Karpas-422 (cell line): Measurements from ENCODE around the gene COPA. TPM values are rescaled to one million over a fixed set of nuclear protein-coding genes. Genes with fewer than 3 reads are reported as not detected.

Source experiments
- DNase-seq: peaks from one replicate; pipeline ENCODE4 v3.0.0-alpha.2; 2015
- H2AFZ ChIP-seq: fragments of 200-600 bp; sonication (generic); 2 replicates; pipeline ENCODE4 v1.6.1; 2014; ENCODE audit warnings: antibody characterized with exemption, low read length, mixed read lengths
- H3K27ac ChIP-seq: fragments of 200-600 bp; sonication (generic); 2 replicates; pipeline ENCODE4 v1.5.1; 2014; ENCODE audit warnings: mild to moderate bottlenecking, low read length, moderate library complexity
- H3K27me3 ChIP-seq: fragments of 200-600 bp; sonication (generic); 2 replicates; pipeline ENCODE4 v1.6.1; 2014; ENCODE audit warnings: low read length, mixed read lengths
- H3K36me3 ChIP-seq: fragments of 200-600 bp; sonication (generic); 2 replicates; pipeline ENCODE4 v1.6.1; 2014; ENCODE audit warnings: low read length, mixed read lengths; ENCODE audit not compliant: insufficient read depth
- H3K4me1 ChIP-seq: fragments of 200-600 bp; sonication (generic); 2 replicates; pipeline ENCODE4 v1.6.1; 2014; ENCODE audit warnings: mild to moderate bottlenecking, low read length, mixed read lengths
- H3K4me2 ChIP-seq: fragments of 200-600 bp; sonication (generic); 2 replicates; pipeline ENCODE4 v1.6.1; 2014; ENCODE audit warnings: low read length, low read depth, mild to moderate bottlenecking; ENCODE audit not compliant: poor library complexity, severe bottlenecking
- H3K4me3 ChIP-seq: fragments of 200-600 bp; sonication (generic); 2 replicates; pipeline ENCODE4 v1.5.1; 2014; ENCODE audit warnings: mild to moderate bottlenecking, antibody characterized with exemption, low read length, mixed read lengths
- H3K79me2 ChIP-seq: fragments of 200-600 bp; sonication (generic); 2 replicates; pipeline ENCODE4 v1.6.1; 2014; ENCODE audit warnings: mild to moderate bottlenecking, low read length, mixed read lengths
- H3K9ac ChIP-seq: fragments of 200-600 bp; sonication (generic); 2 replicates; pipeline ENCODE4 v1.6.0; 2014; ENCODE audit warnings: low read length
- H3K9me2 ChIP-seq: fragments of 200-600 bp; sonication (generic), shearing (Covaris generic); replicated peaks from 2 replicates; pipeline ENCODE4 v1.6.0; 2014; ENCODE audit warnings: mild to moderate bottlenecking, low read length, moderate library complexity; ENCODE audit not compliant: insufficient read depth
- H3K9me3 ChIP-seq: fragments of 300-700, 200-600 bp; sonication (generic); 2 replicates; pipeline ENCODE4 v1.6.1; 2014; ENCODE audit warnings: low read length, mixed read lengths
- H4K20me1 ChIP-seq: fragments of 200-600 bp; sonication (generic); 2 replicates; pipeline ENCODE4 v1.6.1; 2014; ENCODE audit warnings: mild to moderate bottlenecking, antibody characterized with exemption, low read length, low read depth; ENCODE audit not compliant: insufficient read depth
- total RNA-seq: library from RNA; depleted of rRNA; stranded (reverse); fragments of >200 nt; shearing (Covaris generic); gene quantifications from 2 replicates; pipeline ENCODE4 v1.2.3, GENCODE V29; 2014; ENCODE audit warnings: low replicate concordance

The COPA gene
- total RNA-seq, 1 experiment from 2014 or later = 107 TPM

GRCh38 chr1:160360227-160360695, 17.2 kb upstream of the COPA start:
- Histone ChIP-seq H3K36me3 (peaks cover 27% of the 10 kb centered on the region; the same call in 1 of the 2 replicates), H2AFZ (no peak overlapping the region), H3K4me3 (no peak overlapping the region), H3K27ac (no peak overlapping the region), H3K9me2 (no peaks in the 10 kb centered on the region), H3K79me2 (no peaks in the 10 kb centered on the region), H3K4me1 (peaks cover 3% of the 10 kb centered on the region; the same call in 1 of the 2 replicates), H4K20me1 (no peaks in the 10 kb centered on the region), H3K9ac (no peak overlapping the region), H3K9me3 (no peaks in the 10 kb centered on the region), H3K27me3 (no peaks in the 10 kb centered on the region), H3K4me2 (no peak overlapping the region)
- DNase-seq = no peak

GRCh38 chr1:160359559-160360226, 16.6 kb upstream of the COPA start:
- peaks cover 3% of the 10 kb centered on the region; the same call in 1 of the 2 replicates for H3K4me1 ChIP-seq
- H3K36me3 ChIP-seq = peaks cover 29% of the 10 kb centered on the region; the same call in 1 of the 2 replicates
- H3K27ac ChIP-seq = no peak overlapping the region
- no peaks in the 10 kb centered on the region for H4K20me1 ChIP-seq
- no peak for DNase-seq
- no peaks in the 10 kb centered on the region for H3K9me2 ChIP-seq
- no peak overlapping the region for H3K9ac ChIP-seq
- no peaks in the 10 kb centered on the region for H3K79me2 ChIP-seq
- H3K4me3 ChIP-seq = no peak overlapping the region
- no peak overlapping the region for H3K4me2 ChIP-seq
- H2AFZ ChIP-seq = no peak overlapping the region
- H3K9me3 ChIP-seq = no peaks in the 10 kb centered on the region
- no peaks in the 10 kb centered on the region for H3K27me3 ChIP-seq

DNA sequence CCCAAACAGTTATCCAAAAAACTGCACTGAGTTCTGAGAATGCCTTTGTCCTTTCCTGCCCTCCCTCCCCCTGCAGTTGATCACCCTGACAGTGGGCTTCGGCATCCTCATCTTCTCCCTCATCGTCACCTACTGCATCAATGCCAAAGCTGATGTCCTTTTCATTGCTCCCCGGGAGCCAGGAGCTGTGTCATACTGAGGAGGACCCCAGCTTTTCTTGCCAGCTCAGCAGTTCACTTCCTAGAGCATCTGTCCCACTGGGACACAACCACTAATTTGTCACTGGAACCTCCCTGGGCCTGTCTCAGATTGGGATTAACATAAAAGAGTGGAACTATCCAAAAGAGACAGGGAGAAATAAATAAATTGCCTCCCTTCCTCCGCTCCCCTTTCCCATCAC, 15.0 kb upstream of the COPA start:
- no peak for DNase-seq
- Histone ChIP-seq H3K4me1 (peaks cover 3% of the 10 kb centered on the region; the same call in 1 of the 2 replicates), H3K27me3 (no peaks in the 10 kb centered on the region), H4K20me1 (no peaks in the 10 kb centered on the region), H3K36me3 (peaks cover 36% of the 10 kb centered on the region; the same call in 1 of the 2 replicates), H3K9me3 (no peaks in the 10 kb centered on the region), H3K4me3 (no peak overlapping the region), H2AFZ (no peak overlapping the region), H3K79me2 (no peaks in the 10 kb centered on the region), H3K9ac (no peak overlapping the region), H3K4me2 (no peak overlapping the region), H3K27ac (no peak overlapping the region), H3K9me2 (no peaks in the 10 kb centered on the region)

GRCh38 chr1:160357286-160358002, 14.4 kb upstream of the COPA start:
- H3K27ac ChIP-seq = no peak overlapping the region
- no peak overlapping the region for H2AFZ ChIP-seq
- peaks cover 38% of the 10 kb centered on the region; the same call in 1 of the 2 replicates for H3K36me3 ChIP-seq
- DNase-seq = no peak
- no peak overlapping the region for H3K4me3 ChIP-seq
- no peak overlapping the region for H3K4me2 ChIP-seq
- no peaks in the 10 kb centered on the region for H3K27me3 ChIP-seq
- peaks cover 3% of the 10 kb centered on the region; the same call in 1 of the 2 replicates for H3K4me1 ChIP-seq
- no peaks in the 10 kb centered on the region for H3K79me2 ChIP-seq
- no peaks in the 10 kb centered on the region for H3K9me2 ChIP-seq
- no peaks in the 10 kb centered on the region for H3K9me3 ChIP-seq
- no peak overlapping the region for H3K9ac ChIP-seq
- no peaks in the 10 kb centered on the region for H4K20me1 ChIP-seq

DNA sequence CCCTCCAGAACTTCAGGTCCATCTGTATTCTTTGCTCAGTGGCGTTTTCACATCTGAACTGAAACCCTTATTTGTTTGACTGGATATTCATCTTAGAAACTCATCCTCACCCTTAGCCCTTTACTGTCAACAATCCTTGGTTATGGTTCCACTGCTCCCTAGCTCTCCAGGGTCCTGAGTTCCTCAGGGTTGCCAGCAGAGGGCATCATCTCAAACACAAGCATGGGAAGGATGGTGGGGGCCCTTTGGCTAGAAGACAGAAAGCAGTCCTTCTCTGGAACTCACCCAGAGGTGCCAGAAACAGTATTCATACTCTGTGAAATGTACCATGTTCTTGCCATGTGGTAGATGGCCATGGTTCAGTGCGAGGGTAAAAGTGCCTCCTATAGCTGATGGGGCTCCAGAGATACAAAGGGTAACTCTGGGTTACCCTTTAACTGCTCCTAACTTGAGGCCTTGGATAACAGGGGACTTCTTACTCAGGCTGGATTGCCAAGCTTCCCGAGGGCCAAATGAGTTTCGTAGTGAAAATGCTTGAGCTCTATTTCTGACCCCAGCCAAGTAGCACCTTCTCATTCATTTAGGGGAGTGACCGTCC, 11.4 kb upstream of the COPA start:
- Histone ChIP-seq H3K36me3 (peaks cover 59% of the 10 kb centered on the region; the same call in 1 of the 2 replicates), H4K20me1 (no peaks in the 10 kb centered on the region), H3K4me2 (no peak overlapping the region), H3K4me1 (no peaks in the 10 kb centered on the region), H3K9ac (no peak overlapping the region), H3K79me2 (no peaks in the 10 kb centered on the region; the same call in 1 of the 2 replicates), H3K27ac (no peak overlapping the region), H3K4me3 (no peak overlapping the region), H2AFZ (no peak overlapping the region), H3K27me3 (no peaks in the 10 kb centered on the region), H3K9me2 (no peaks in the 10 kb centered on the region), H3K9me3 (no peaks in the 10 kb centered on the region)
- peak; percentile 69 for DNase-seq

- Histone ChIP-seq H3K4me1 (no peaks in the 10 kb centered on the region), H3K36me3 (peaks cover 67% of the 10 kb centered on the region; the same call in 1 of the 2 replicates), H3K27ac (no peak overlapping the region), H2AFZ (no peak overlapping the region), H3K9me3 (no peaks in the 10 kb centered on the region), H3K4me3 (no peak overlapping the region), H3K27me3 (no peaks in the 10 kb centered on the region), H3K9ac (no peak overlapping the region), H3K9me2 (no peaks in the 10 kb centered on the region), H3K79me2 (peaks cover under 1% of the 10 kb centered on the region), H4K20me1 (no peaks in the 10 kb centered on the region), H3K4me2 (no peak overlapping the region)
- DNase-seq = no peak
Observed at GRCh38 chr1:160353223-160353622, 10.2 kb upstream of the COPA start.

DNA sequence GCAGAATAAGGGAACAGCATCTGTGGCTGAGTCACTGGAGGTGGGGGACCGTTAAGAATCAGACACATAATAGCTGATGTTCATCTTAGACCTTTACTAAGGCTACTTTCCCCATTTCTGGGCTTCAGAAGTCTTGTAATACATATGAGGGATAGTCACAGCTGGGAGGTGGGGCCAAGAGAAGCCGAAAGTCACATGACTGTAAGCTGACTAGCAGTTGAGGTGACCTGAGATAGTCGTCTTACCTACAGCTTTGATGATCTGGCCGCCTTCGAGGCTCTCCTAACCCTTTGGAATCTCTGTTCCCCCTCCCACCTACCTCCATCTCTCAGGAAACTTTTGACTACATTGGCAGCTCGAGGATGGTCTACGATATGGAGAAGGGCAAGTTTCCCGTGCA, 9.5 kb upstream of the COPA start:
- Histone ChIP-seq H3K27me3 (no peaks in the 10 kb centered on the region), H3K9ac (no peak overlapping the region), H3K4me2 (no peak overlapping the region), H3K9me3 (no peaks in the 10 kb centered on the region), H2AFZ (no peak overlapping the region), H3K9me2 (no peaks in the 10 kb centered on the region), H3K79me2 (peaks cover 6% of the 10 kb centered on the region), H3K4me3 (no peak overlapping the region), H3K4me1 (no peaks in the 10 kb centered on the region), H3K36me3 (peaks cover 61% of the 10 kb centered on the region; the same call in 1 of the 2 replicates), H3K27ac (no peak overlapping the region), H4K20me1 (no peaks in the 10 kb centered on the region)
- no peak for DNase-seq

- peaks cover 8% of the 10 kb centered on the region for H3K4me1 ChIP-seq
- no peaks in the 10 kb centered on the region for H3K27me3 ChIP-seq
- no peak overlapping the region for H3K9ac ChIP-seq
- peaks cover 14% of the 10 kb centered on the region for H3K79me2 ChIP-seq
- no peak for DNase-seq
- no peaks in the 10 kb centered on the region for H3K9me2 ChIP-seq
- no peak overlapping the region for H3K27ac ChIP-seq
- no peaks in the 10 kb centered on the region for H3K9me3 ChIP-seq
- H2AFZ ChIP-seq = no peak overlapping the region
- peaks cover 61% of the 10 kb centered on the region; the same call in 1 of the 2 replicates for H3K36me3 ChIP-seq
- H3K4me2 ChIP-seq = no peak overlapping the region
- no peaks in the 10 kb centered on the region for H4K20me1 ChIP-seq
- no peak overlapping the region for H3K4me3 ChIP-seq
Observed at GRCh38 chr1:160351629-160352028, 8.6 kb upstream of the COPA start.
